ENCODE results near the gene HSPBAP1.

- TF ChIP-seq POLR2AphosphoS5 (IDR thresholded peaks at IDR 0.05; ENCODE audit: low read depth, low read length) (no peak), POLR2A (IDR thresholded peaks at IDR 0.05; ENCODE audit: low read depth, low read length) (no peak), TAF1 (IDR thresholded peaks at IDR 0.05; ENCODE audit: borderline replicate concordance, low read depth, low read length) (no peak)
These were observed 16.8 kb downstream of the HSPBAP1 start for GRCh38 chr3:122776675-122777468.
